OCI-LY7 (cell line): Measurements from ENCODE around the gene DUSP15. TPM values are rescaled to one million over a fixed set of nuclear protein-coding genes. Genes with fewer than 3 reads are reported as not detected.

Source experiments
- BruUV-seq: library from RNA; stranded (reverse); fragments of 400-500 nt; replicated peaks from 2 replicates; lab custom pipeline; 2021; lab: Mats Ljungman, UMichigan
- CTCF ChIA-PET: fragments of 300-600 bp; sonication (Branson Sonifier 250); formaldehyde crosslinking; loops from one replicate; lab custom pipeline; 2022; ENCODE audit warnings: antibody characterized with exemption; ENCODE audit not compliant: unreplicated experiment; lab: Charles Lee
- POLR2A ChIA-PET: fragments of 300-600 bp; sonication (Branson Sonifier 250); formaldehyde crosslinking; loops from one replicate; lab custom pipeline; 2022; ENCODE audit warnings: antibody characterized with exemption; lab: Charles Lee
- DNase-seq: peaks from one replicate; pipeline ENCODE4 v3.0.0-alpha.2; 2015; ENCODE audit warnings: low spot score
- H2AFZ ChIP-seq: fragments of 200-600 bp; sonication (generic), shearing (Covaris generic); 2 replicates; pipeline ENCODE4 v1.6.1; 2014; ENCODE audit warnings: mild to moderate bottlenecking, antibody characterized with exemption, low read length, moderate library complexity
- H3K27ac ChIP-seq: fragments of 200-600 bp; sonication (generic); 2 replicates; pipeline ENCODE4 v1.5.1; 2014; ENCODE audit warnings: mixed run types, low read depth, mild to moderate bottlenecking, moderate library complexity, low read length, inconsistent platforms; ENCODE audit not compliant: poor library complexity, severe bottlenecking
- H3K36me3 ChIP-seq: fragments of 200-600 bp; sonication (generic); 2 replicates; pipeline ENCODE4 v1.6.1; 2014; ENCODE audit warnings: mild to moderate bottlenecking, antibody characterized with exemption, low read length, moderate library complexity, mixed read lengths; ENCODE audit not compliant: insufficient read depth
- H3K4me1 ChIP-seq: fragments of 200-600 bp; sonication (generic); 2 replicates; pipeline ENCODE4 v1.5.1; 2014; ENCODE audit warnings: mild to moderate bottlenecking, low read length; ENCODE audit not compliant: insufficient read depth, poor library complexity, severe bottlenecking
- H3K4me2 ChIP-seq: fragments of 200-600 bp; sonication (generic); 2 replicates; pipeline ENCODE4 v1.6.1; 2014; ENCODE audit warnings: mild to moderate bottlenecking, low read length
- H3K4me3 ChIP-seq: fragments of 200-600 bp; sonication (generic); 2 replicates; pipeline ENCODE4 v1.5.1; 2014; ENCODE audit warnings: mild to moderate bottlenecking, low read depth, low read length; ENCODE audit not compliant: poor library complexity, severe bottlenecking
- H3K79me2 ChIP-seq: fragments of 200-600 bp; sonication (generic); 2 replicates; pipeline ENCODE4 v1.6.1; 2016; ENCODE audit warnings: low read depth, mild to moderate bottlenecking, low read length, moderate library complexity, mixed read lengths; ENCODE audit not compliant: insufficient read depth
- H3K9me2 ChIP-seq: fragments of 200-600 bp; sonication (generic); 2 replicates; pipeline ENCODE4 v1.6.1; 2016; ENCODE audit warnings: mild to moderate bottlenecking, low read length, mixed read lengths; ENCODE audit not compliant: insufficient read depth
- H3K9me3 ChIP-seq: fragments of 200-600 bp; sonication (generic); 2 replicates; pipeline ENCODE4 v1.6.1; 2014; ENCODE audit warnings: mild to moderate bottlenecking, mixed run types, low read length, mixed read lengths
- H4K20me1 ChIP-seq: fragments of 200-600 bp; sonication (generic); 2 replicates; pipeline ENCODE4 v1.6.1; 2014; ENCODE audit warnings: mild to moderate bottlenecking, antibody characterized with exemption, low read length, moderate library complexity, mixed read lengths; ENCODE audit not compliant: insufficient read depth
- CTCF ChIP-seq: fragments of 200-600 bp; sonication (generic); conservative IDR thresholded peaks from 2 replicates; pipeline ENCODE4 v1.5.1; 2014; ENCODE audit warnings: mild to moderate bottlenecking, antibody characterized with exemption, low read length, moderate library complexity, mixed read lengths
- EZH2phosphoT487 ChIP-seq: fragments of 200-600 bp; sonication (generic); IDR thresholded peaks from 2 replicates; pipeline ENCODE4 v1.6.1; 2018; ENCODE audit warnings: low read depth, borderline replicate concordance, mild to moderate bottlenecking, mixed run types, antibody characterized with exemption, low read length, moderate library complexity, mixed read lengths
- intact Hi-C: fragments of 100-400 bp; cut with micrococcal nuclease; formaldehyde crosslinking; loops from one replicate; pipeline ENCODE4 v1.10.0; 2022; ENCODE audit not compliant: unreplicated experiment
- total RNA-seq, 2 experiments: library from RNA; depleted of rRNA in 1 of 2; stranded (reverse); fragments of >200 nt in 1 of 2; shearing (Covaris generic) in 1 of 2; gene quantifications; 2 replicates each; pipeline ENCODE4 v1.2.3, GENCODE V29; 2014 to 2022

The DUSP15 gene
- total RNA-seq, 2 experiments from 2014 or later = 0.19 to 0.61 TPM

- no peaks in the 10 kb centered on the region for H3K9me2 ChIP-seq
- H3K4me1 ChIP-seq = peaks cover 22% of the 10 kb centered on the region
- no peaks in the 10 kb centered on the region for H4K20me1 ChIP-seq
- DNase-seq = no peak
- no peak overlapping the region for H3K4me2 ChIP-seq
- no peaks in the 10 kb centered on the region for H3K79me2 ChIP-seq
- TF ChIP-seq CTCF (no peak), EZH2phosphoT487 (no peak)
- H2AFZ ChIP-seq = no peak overlapping the region
- H3K9me3 ChIP-seq = no peaks in the 10 kb centered on the region
- no TSS peak for BruUV-seq
- H3K27ac ChIP-seq = no peak overlapping the region
- H3K36me3 ChIP-seq = no peaks in the 10 kb centered on the region
- no peak overlapping the region for H3K4me3 ChIP-seq
- ChIA-PET CTCF (no interaction called here), POLR2A (no interaction called here)
- intact Hi-C loops = no loop called here
Observed at GRCh38 chr20:31862506-31862905, 7.8 kb downstream of the DUSP15 start.

GRCh38 chr20:31862157-31862470 lies 8.2 kb downstream of the DUSP15 start:
- ChIA-PET CTCF (no interaction called here), POLR2A (interaction anchor here (1.1 kb wide), 1 partner anchor 18 kb away, joined by 3 read pairs; no protein-coding TSS in a partner anchor)
- H3K4me1 ChIP-seq = peaks cover 22% of the 10 kb centered on the region
- peak overlapping the region; percentile 81 for H3K4me2 ChIP-seq
- H3K9me2 ChIP-seq = no peaks in the 10 kb centered on the region
- TF ChIP-seq CTCF (no peak), EZH2phosphoT487 (no peak)
- no peak overlapping the region for H3K27ac ChIP-seq
- no peak for DNase-seq
- H3K4me3 ChIP-seq = peak overlapping the region; percentile 70
- no peak overlapping the region for H2AFZ ChIP-seq
- no peaks in the 10 kb centered on the region for H3K36me3 ChIP-seq
- H3K79me2 ChIP-seq = no peaks in the 10 kb centered on the region
- H4K20me1 ChIP-seq = no peaks in the 10 kb centered on the region
- intact Hi-C loops = no loop called here
- no TSS peak for BruUV-seq
- H3K9me3 ChIP-seq = no peaks in the 10 kb centered on the region

- no peak for TF ChIP-seq EZH2phosphoT487
- no peak for TF ChIP-seq CTCF
- Histone ChIP-seq H3K36me3 (no peaks in the 10 kb centered on the region), H3K27ac (no peak overlapping the region), H3K4me2 (peak overlapping the region; percentile 81), H4K20me1 (no peaks in the 10 kb centered on the region), H3K4me1 (peaks cover 22% of the 10 kb centered on the region), H3K9me2 (no peaks in the 10 kb centered on the region), H3K4me3 (peak overlapping the region; percentile 70), H3K79me2 (no peaks in the 10 kb centered on the region), H2AFZ (peak overlapping the region; percentile 72), H3K9me3 (no peaks in the 10 kb centered on the region)
- BruUV-seq = no TSS peak
- ChIA-PET POLR2A (interaction anchor here (1.1 kb wide), 1 partner anchor 18 kb away, joined by 3 read pairs; no protein-coding TSS in a partner anchor), CTCF (no interaction called here)
- intact Hi-C loops = no loop called here
- peak; percentile 91 for DNase-seq
Observed at GRCh38 chr20:31861385-31862156, 8.8 kb downstream of the DUSP15 start.
